ENCODE data around the gene PLCG2. TPM values are rescaled to one million over a fixed set of nuclear protein-coding genes. Genes with fewer than 3 reads are reported as not detected.
"Not testable (repeated sequence)": the region's sequence is repeated elsewhere in the genome, so short reads cannot be mapped to it uniquely, and the experiment has no call there.

Gene PLCG2
- total RNA-seq, 1 donor from 2014 or later = 47.7 TPM

DNA sequence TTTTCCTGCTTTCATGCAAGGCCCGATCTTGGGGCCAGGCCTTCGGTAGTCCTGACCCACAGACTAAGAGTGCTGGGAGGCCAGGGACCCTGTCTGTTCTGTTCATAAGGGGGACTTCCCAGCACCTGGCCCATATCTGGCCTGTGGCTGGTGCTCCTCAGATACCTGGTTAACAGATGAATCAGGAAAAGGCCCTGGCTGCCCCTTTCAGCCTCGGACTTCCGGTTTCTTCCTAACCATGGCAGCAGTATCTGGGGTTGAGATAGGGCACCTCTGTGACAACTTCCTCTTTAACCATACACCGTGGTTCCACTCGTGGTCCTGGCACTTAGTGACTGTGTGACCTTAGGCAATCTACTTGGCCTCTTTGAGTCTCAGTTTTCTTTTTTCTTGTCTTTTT is 18.4 kb downstream of the PLCG2 start:
- DNase-seq = peak; percentile 57

GRCh38 chr16:81798311-81799137 is 19.4 kb downstream of the PLCG2 start:
- ATAC-seq (peak; percentile 60 to 61), DNase-seq (peak; percentile 68)
- Histone ChIP-seq H3K9me3 (no peaks in the 10 kb centered on the region), H3K4me3 (no peak overlapping the region), H3K4me1 (peaks cover 21% of the 10 kb centered on the region), H3K36me3 (no peaks in the 10 kb centered on the region), H3K27me3 (ENCODE audit: low read depth) (no peaks in the 10 kb centered on the region), H3K27ac (peak overlapping the region; percentile 51)
- intact Hi-C loops (cut with DNase I) = no loop called here
- no peak for TF ChIP-seq CTCF (IDR thresholded peaks at IDR 0.05)

More for the DNA sequence above, 18.4 kb downstream of the PLCG2 start:
- Histone ChIP-seq H3K9me3 (no peaks in the 10 kb centered on the region), H3K36me3 (no peaks in the 10 kb centered on the region), H3K27me3 (ENCODE audit: low read depth) (no peaks in the 10 kb centered on the region), H3K27ac (no peak overlapping the region), H3K4me1 (peaks cover 21% of the 10 kb centered on the region), H3K4me3 (no peak overlapping the region)
- intact Hi-C loops (cut with DNase I) = no loop called here
- no peak for TF ChIP-seq CTCF (IDR thresholded peaks at IDR 0.05)
- peak; percentile 75 to 84 for ATAC-seq

GRCh38 chr16:81799138-81799504 is 20.0 kb downstream of the PLCG2 start:
- Histone ChIP-seq H3K9me3 (no peaks in the 10 kb centered on the region), H3K27ac (peak overlapping the region; percentile 51), H3K36me3 (no peaks in the 10 kb centered on the region), H3K4me1 (peaks cover 25% of the 10 kb centered on the region), H3K4me3 (no peak overlapping the region), H3K27me3 (ENCODE audit: low read depth) (no peaks in the 10 kb centered on the region)
- intact Hi-C loops (cut with DNase I) = no loop called here
- ATAC-seq (no peak), DNase-seq (no peak)
- no peak for TF ChIP-seq CTCF (IDR thresholded peaks at IDR 0.05)

DNA sequence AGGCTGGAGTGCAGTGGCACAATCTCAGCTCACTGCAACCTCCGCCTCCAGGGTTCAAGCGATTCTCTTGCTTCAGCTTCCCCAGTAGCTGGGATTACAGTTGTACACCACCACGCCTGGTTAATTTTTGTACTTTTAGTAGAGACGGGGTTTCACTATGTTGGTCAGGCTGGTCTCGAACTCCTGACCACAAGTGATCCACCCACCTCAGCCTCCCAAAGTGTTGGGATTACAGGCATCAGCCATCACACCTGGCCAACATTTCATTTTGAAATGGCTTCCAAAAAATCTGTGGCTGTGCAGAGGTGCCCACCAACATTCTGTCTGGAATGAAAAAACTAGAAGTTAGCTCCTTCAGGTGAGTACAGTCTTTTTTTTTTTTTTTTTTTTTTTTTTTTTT is 22.6 kb downstream of the PLCG2 start:
- H3K27me3 ChIP-seq (ENCODE audit: low read depth); H3K36me3 ChIP-seq; DNase-seq; ATAC-seq; intact Hi-C loops (cut with DNase I); H3K27ac ChIP-seq; H3K4me3 ChIP-seq; H3K9me3 ChIP-seq: not testable (repeated sequence)
- H3K4me1 ChIP-seq = peaks cover 20% of the 10 kb centered on the region

GRCh38 chr16:81803332-81803731 is 24.2 kb downstream of the PLCG2 start:
- ATAC-seq (no peak), DNase-seq (no peak)
- Histone ChIP-seq H3K9me3 (no peaks in the 10 kb centered on the region), H3K27ac (no peak overlapping the region), H3K36me3 (no peaks in the 10 kb centered on the region), H3K27me3 (ENCODE audit: low read depth) (no peaks in the 10 kb centered on the region), H3K4me1 (peaks cover 15% of the 10 kb centered on the region), H3K4me3 (no peak overlapping the region)
- no peak for TF ChIP-seq CTCF (IDR thresholded peaks at IDR 0.05)
- intact Hi-C loops (cut with DNase I) = no loop called here

GRCh38 chr16:81804134-81804610 is 25.1 kb downstream of the PLCG2 start:
- ATAC-seq = no peak
- H3K27ac ChIP-seq = no peak overlapping the region
- no peaks in the 10 kb centered on the region for H3K36me3 ChIP-seq
- H3K4me1 ChIP-seq = peaks cover 7% of the 10 kb centered on the region
- intact Hi-C loops (cut with DNase I) = no loop called here
- H3K27me3 ChIP-seq (ENCODE audit: low read depth) = no peaks in the 10 kb centered on the region
- H3K9me3 ChIP-seq = no peaks in the 10 kb centered on the region
- TF ChIP-seq CTCF (IDR thresholded peaks at IDR 0.05) = no peak
- no peak for DNase-seq
- H3K4me3 ChIP-seq = no peak overlapping the region
